ENCODE measurements around the gene TLL2. TPM values are rescaled to one million over a fixed set of nuclear protein-coding genes. Genes with fewer than 3 reads are reported as not detected.

TLL2 gene
- total RNA-seq: under 0.01 TPM in 2 replicates

DNA sequence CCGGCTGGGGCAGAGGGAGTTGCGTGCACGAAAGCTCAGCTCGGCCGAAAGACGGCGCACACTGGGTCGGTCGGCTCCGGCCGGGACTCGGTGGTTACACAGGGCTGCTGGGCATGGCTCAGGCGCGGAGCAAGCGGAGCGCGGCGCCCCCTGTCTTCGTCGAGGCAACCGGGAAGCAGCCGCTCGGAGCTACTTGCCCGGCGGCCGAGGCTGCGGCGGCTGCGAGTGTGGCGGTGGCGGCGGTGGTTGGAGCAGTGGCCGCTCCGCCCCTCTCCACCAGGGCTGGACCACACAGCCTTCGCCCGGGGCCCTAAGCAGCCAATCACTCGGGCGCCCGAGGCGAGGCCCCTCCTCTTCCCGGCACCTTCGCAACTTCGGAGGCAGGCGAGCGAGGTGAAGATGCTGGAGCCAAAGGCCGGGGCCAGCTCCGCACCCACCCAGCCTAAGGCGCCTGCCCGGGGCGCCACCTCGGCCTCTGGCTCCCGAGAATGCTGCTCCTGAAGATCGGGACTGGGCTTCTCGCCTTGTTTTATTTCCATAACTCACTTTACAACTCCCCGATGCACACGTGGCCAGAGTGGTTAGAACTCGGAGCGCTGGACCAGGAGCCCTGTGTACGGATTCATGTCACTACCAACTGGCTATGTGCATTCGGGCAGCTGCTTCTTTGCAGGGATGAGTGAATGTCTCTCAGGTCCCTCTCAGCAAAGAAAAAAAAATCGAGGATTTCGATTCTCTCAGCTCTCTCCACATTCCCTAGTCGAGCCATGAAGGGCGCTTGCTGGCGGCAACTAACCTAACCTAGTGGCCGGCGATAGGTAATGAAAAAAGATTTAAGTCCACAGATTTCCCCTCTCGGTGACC lies at the start of gene TLL2:
Gene TLL2, minus strand, starts transcription at position 229 of the 864 bp plus-strand sequence. CDS start 241 bp downstream, outside the sequence.

DNA sequence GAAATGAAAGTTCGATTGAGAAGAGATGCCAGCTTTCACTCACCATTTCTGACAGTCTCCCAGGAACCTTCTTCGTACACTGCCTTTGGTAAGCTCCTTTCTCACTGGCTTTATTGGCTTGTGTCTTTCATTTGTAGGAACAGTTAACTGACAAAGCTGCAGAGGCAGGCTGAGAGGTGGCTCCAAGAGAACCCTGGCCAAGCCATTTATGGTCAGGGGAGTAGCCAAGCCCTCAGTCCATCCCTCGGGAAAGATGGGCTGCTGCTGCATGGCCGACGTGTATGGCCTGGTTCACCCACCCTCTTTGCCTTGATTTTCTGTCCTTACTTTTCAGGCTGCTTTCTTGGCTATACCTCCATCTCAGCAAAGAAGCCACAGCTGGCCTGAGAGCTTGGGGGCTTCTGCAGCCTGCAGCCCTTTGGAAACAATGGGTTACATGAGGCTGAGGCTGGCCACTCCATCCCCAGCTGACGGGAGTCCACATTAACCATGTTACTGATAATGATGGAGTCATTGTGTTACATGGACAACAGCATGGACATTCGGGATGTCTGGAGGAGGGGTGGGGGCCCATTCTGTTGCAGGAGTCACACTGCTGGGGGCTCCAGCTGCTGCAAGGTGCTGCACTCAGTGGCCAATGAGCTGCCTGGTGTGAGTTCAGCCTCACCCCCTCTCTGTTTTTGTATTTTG lies 154.7 kb downstream of the TLL2 start, which contains the start of gene OPALIN:
Gene OPALIN, minus strand, starts transcription at position 152 of the 690 bp plus-strand sequence. Its CDS starts 106 bp downstream, at position 46.

Other genes with a start within 250 kb of the TLL2 start
- 0.09 and 0.16 TPM in 2 replicates for gene BLNK, start 242.4 kb downstream of the TLL2 start, total RNA-seq
- not detected in 2 replicates for gene DNTT, start 209.5 kb downstream of the TLL2 start, total RNA-seq
- gene OPALIN, start 154.9 kb downstream of the TLL2 start, total RNA-seq: not detected in 2 replicates
- 98.5 and 108 TPM in 2 replicates for gene TM9SF3, start 73.1 kb upstream of the TLL2 start, total RNA-seq
- 0.16 and 0.52 TPM in 2 replicates for gene PIK3AP1, start 206.6 kb upstream of the TLL2 start, total RNA-seq